Spleen (tissue), 7 donors: Measurements from ENCODE around the gene SYNGR4.

Experiments used
- CTCF ChIP-seq, 11 experiments: fragments of 200-600 bp in 7 of 11; fragments of 450-650 bp in 4 of 11; sonication (generic) in 4 of 11; IDR thresholded peaks in 8 of 11; conservative IDR thresholded peaks in 3 of 11; 1 replicate in 7 of 11; 2 replicates in 4 of 11; pipeline versions ENCODE4 v1.4.0 to v1.8.0; 2016 to 2021; ENCODE audit warnings: antibody characterized with exemption in 11 of 11, inconsistent platforms in 4 of 11, mild to moderate bottlenecking in 1 of 11
- POLR2A ChIP-seq, 3 donors: fragments of 450-650 bp; IDR thresholded peaks; one replicate each; pipeline ENCODE4 v1.5.1; 2017; ENCODE audit warnings: antibody characterized with exemption in 3 of 3, mild to moderate bottlenecking in 1 of 3
- donor health status: DM: no; HTN: no; CAD: no; lungs with moderate emphysema.
- donor health status: DM: no; HTN: no; CAD: no.
- donor health status: DM: no; HTN: no; CAD: no.

DNA sequence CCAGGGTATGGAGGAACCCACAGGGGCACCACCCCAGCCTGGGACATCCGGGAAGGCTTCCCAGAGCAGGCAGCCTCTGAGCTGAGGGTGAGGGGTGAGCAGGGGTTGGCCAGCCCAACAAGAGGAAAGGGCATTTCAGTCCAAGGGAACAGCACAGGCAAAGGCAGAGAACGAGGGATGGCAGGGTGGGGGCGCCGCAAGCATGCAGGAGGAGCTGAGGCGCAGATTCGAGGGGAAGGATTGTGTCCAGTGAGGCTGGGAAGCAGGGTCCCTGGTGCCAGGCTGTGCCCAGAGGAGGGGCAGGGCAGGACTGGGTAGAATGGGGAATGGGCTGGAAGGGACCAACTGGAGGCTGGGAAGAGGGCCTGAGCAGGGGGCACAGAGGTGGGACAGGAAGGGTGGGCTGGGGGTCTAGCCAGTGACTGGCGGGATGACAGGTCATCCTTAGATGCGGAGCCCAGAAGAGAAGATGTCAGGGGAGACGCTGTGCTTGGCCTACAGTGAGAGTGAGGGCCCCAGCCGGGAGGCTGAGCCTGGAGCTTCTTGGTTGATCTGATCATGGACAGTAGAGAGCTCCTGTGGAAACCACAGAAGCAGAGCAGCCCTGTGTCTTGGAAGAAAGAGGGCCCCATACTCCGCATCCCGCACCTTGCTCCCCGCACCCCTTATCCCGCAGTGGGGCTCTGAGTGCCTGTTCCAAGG lies 25.2 kb upstream of the SYNGR4 start:
- TF ChIP-seq CTCF (IDR thresholded peaks at IDR 0.05 in 8 of 11, conservative IDR thresholded peaks at IDR 0.05 in 3 of 11) (no peak), POLR2A (IDR thresholded peaks at IDR 0.05) (no peak)
